HG02840 (cell line): ENCODE data around the gene DMRTA1.
"Not testable (repeated sequence)": the region's sequence is repeated elsewhere in the genome, so short reads cannot be mapped to it uniquely, and the experiment has no call there.

Experiments used
- ATAC-seq: cut with Tn5 transposase; IDR thresholded peaks from one replicate; pipeline ENCODE4 v1.9.1; 2021; ENCODE audit warnings: mild to moderate bottlenecking, moderate library complexity, moderate number of reproducible peaks; ENCODE audit not compliant: unreplicated experiment, low FRiP score

DMRTA1 gene

GRCh38 chr9:22455181-22455580, 8.6 kb downstream of the DMRTA1 start:
- no peak for ATAC-seq

- no peak for ATAC-seq
These were observed 10.8 kb downstream of the DMRTA1 start for GRCh38 chr9:22457448-22457847.

- ATAC-seq = no peak
These were observed 16.6 kb downstream of the DMRTA1 start for GRCh38 chr9:22463205-22463604.

GRCh38 chr9:22469928-22470544, 23.4 kb downstream of the DMRTA1 start:
- ATAC-seq = peak; percentile 74

GRCh38 chr9:22481566-22481965, 34.9 kb downstream of the DMRTA1 start:
- ATAC-seq = no peak

GRCh38 chr9:22483528-22484070, 37.0 kb downstream of the DMRTA1 start:
- no peak for ATAC-seq

- ATAC-seq = not testable (repeated sequence)
These were observed 49.6 kb downstream of the DMRTA1 start for GRCh38 chr9:22496197-22496596.
